ENCODE data around the gene PRCC.

PRCC gene, protein sequence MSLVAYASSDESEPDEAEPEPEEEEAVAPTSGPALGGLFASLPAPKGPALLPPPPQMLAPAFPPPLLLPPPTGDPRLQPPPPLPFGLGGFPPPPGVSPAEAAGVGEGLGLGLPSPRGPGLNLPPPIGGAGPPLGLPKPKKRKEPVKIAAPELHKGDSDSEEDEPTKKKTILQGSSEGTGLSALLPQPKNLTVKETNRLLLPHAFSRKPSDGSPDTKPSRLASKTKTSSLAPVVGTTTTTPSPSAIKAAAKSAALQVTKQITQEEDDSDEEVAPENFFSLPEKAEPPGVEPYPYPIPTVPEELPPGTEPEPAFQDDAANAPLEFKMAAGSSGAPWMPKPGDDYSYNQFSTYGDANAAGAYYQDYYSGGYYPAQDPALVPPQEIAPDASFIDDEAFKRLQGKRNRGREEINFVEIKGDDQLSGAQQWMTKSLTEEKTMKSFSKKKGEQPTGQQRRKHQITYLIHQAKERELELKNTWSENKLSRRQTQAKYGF

DNA sequence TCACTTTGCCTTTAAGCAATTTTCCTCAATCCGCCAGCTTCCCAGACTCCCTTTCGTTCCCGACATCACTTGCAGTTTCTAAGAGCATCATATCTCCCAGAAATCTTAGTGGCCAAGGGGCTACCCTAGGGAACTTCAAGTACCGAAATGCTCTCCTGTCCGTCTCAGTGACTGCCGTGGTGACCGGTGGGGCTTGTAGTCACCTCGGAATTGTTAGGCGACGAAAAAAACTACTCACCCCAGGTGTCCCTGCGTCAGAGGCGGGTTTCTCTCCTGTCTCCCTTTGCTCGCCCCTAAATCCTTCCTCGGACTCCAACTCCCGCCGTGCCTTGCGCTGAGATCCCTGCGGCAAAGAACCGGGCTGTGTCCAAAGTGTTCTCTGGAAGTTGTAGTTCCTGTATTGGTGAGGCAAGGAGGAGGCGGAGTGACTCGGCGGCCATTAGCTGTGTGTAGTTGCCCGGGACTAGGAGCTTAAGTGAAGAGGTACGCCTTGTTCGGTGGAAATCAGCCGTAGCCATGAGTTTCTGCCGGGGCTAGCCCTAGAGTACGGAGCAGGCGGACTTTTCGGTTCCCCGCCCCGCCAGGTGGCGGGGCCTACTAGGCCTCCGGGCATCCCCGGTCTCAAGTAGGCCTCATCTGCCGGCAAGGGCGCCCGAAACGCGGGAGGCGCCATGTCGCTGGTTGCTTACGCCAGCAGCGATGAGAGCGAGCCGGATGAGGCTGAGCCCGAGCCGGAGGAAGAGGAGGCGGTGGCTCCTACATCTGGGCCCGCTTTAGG lies at the start of gene PRCC:
Gene PRCC (plus strand): TSS at position 435 of the 778 bp plus-strand sequence. CDS start 237 bp downstream, at position 672.
- DNase-seq (ENCODE audit: low spot score) = peak; percentile 99

DNA sequence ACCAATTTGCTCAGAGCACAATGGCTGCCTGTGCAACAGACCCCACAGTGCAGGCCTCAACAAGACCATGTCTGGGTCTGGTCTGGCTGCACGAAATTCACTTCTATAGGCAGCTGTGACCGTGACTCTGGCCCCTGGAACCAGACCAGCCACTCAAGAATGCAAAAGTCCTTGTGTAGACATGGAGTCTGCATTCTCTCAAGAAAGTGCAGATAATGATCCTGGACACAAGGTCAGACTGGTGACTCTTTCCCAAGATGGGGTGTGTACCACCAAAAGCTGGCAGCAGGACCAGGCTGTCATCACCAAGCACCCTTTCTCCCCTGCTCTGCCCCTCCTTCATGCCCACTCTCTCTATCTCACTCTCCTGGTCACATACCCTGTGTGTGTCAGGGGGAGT lies 46.2 kb upstream of the PRCC start:
- DNase-seq (ENCODE audit: low spot score) = no peak

DNA sequence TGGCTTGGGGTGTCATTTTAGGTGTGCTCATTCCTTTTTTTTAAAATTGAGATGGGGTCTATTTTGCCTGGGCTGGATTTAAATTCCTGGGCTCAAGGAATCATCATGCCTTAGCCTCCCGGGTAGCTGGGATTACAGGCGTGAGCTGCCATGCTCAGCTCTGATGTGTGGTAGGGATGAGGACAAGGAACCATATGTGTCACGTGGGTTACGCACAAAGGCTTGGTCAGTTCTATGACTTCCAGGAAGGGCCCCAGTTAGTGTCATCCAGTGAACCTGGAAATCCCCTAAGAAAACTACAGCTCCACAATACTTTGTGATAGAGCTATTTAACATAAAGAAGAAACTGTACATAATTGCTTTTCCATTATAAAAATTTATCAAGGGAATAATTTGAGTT lies 45.8 kb upstream of the PRCC start:
- DNase-seq (ENCODE audit: low spot score) = no peak

DNA sequence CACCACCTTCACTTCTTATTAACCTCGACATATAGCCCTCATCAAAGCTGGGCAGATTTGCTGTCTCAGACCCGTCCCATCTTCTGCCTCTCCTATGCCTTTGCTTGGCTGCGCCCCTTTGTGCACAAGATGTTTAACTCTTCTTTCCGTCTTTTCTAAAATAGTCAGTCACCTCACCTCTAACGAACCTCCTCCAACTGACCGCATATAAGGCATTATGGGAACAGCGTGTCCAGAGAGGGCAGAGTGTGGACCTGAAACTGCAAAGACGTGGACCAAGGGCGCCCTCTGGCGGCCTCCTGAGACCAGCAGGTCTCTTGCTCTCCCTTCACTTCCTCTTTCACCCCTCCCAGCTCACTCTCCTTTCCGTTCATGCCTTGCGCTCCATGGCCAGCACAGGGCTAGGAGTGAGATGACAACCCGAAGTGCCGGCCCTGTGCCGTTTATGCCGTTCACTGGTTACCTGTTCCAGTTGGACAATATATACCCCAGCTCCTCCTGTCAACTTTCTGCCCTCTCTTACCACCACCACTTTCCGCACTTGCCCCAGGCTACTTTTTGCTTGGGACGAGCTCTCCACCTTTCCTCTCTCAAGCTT lies 41.6 kb upstream of the PRCC start:
- DNase-seq (ENCODE audit: low spot score) = peak; percentile 88

DNA sequence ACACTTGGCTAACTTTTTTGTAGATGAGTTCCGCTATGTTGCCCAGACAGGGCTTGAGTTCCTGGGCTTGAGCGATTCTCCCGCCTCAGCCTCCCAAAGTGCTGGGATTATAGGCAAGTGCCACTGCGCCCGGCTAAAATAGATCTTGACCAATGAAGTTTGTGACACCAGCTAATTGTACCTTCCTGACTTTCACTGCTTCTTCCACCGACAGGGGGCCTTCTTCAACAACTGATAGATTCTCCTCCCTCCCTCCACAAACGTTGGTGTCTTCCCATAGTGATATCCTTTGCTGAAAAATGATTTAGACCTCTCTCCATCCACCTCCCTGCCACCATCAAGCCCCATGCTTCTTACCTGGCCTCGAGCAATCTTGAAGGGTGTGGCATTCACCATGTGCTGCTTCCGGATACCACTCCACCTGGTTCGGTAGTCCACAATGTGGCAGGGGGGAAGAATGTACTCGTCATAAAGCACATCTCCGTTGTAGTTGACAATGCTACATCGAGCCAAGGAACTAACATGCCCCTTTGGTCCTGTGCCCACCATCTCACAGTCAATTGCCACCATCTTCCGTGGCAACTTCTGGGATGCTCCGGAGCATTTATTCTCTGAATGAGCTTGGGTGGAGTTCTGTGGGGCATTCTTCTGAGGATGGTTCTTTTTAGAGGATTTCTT lies 40.6 kb upstream of the PRCC start:
- DNase-seq (ENCODE audit: low spot score) = peak; percentile 79

DNA sequence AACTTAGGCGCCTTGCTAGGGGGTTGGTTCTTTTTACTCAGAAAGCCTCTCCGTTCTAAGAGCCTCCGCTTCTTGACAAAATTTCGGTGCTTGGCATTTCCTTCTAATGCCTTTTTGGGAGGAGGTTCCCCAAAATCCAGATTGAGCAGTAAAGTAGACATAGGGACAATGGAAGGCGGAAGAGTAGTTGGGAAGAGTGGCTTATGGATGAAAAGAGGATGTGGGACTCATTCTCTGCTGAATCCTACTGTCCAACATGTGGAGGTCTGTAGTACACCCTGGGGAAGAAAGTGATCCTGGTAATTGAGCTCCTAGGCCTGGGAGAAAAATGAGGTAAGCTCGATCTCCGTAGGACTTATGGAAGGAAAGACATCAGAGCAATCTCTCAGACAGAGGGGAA lies 39.8 kb upstream of the PRCC start:
- DNase-seq (ENCODE audit: low spot score) = no peak

DNA sequence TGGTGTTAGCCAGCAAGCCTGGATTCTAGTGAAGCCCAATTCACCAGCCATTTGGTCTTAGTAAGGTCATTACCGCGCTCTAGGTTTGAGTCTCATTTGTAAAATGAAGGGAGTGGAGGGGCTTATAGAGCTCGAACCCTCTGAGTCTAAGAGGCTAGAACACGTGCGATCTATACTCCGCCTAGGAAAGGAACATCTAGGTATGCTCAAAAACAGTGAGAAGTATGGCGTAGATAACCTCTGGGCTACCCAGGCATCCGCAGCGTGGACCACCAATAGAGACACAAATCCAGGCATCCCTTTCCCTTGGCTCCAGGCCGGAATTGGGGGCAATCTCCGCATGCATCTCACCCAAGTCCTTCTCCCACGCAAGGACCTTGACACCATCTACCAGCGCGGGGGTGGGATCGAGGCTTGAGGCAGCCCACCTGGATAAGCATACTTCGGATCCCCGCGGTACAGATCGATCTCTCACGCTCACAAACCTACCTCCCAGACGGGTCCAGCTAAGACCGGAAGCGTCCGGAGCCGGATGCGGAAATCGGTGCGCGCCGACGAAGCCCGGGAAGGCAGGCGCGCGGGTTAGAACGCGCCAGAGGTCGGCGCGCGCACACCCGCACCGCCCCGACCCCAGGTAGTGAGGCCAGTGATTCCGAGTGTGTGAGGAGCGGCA lies 39.3 kb upstream of the PRCC start, which contains the start of gene METTL25B:
Gene METTL25B (plus strand): TSS at position 544 of the 673 bp plus-strand sequence. CDS start 636 bp downstream, outside the sequence.
- DNase-seq (ENCODE audit: low spot score) = peak; percentile 77

DNA sequence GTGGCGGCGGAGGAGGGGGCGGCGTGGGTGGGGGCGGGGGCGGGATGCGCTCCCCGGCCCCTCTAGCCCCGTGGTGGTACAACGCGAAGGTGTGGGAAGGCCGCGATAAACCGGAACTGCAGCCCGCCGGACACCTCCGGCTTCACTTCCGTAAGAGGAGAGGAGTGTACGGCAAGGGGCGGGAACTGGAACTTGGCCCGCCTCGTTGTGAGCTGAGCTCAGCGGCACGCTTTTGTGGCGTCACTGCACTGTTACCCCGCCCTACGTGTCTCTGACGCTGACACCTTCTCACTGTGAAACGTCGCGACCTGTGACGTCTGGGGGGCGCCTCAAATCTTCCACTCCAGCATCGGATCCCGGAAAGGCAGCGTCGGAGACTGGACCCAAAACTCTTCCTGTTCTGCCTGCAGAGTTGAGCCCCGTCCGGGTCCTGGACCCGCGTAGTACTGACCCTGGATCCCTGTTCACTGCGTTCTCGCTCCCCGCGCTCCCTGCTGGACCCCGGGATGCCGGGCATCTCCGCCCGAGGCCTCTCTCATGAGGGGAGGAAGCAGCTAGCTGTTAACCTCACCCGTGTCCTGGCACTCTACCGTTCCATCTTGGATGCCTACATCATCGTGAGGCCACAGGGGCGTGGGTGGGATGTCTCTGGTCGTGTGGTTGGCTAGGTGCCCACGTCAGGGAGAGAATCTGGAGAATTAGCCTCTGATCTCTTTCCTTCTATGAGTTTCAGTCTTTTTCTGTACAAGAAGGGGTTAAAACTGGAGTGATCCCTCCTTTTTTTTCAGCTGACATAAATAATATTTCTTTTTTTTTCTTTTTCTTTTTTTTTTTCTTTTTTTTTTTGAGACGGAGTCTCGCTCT lies 38.5 kb upstream of the PRCC start, which contains the start of gene ISG20L2:
Gene ISG20L2 (minus strand): TSS at position 168 of the 864 bp plus-strand sequence. CDS start 1,114 bp downstream, outside the sequence.
- DNase-seq (ENCODE audit: low spot score) = peak; percentile 97

DNA sequence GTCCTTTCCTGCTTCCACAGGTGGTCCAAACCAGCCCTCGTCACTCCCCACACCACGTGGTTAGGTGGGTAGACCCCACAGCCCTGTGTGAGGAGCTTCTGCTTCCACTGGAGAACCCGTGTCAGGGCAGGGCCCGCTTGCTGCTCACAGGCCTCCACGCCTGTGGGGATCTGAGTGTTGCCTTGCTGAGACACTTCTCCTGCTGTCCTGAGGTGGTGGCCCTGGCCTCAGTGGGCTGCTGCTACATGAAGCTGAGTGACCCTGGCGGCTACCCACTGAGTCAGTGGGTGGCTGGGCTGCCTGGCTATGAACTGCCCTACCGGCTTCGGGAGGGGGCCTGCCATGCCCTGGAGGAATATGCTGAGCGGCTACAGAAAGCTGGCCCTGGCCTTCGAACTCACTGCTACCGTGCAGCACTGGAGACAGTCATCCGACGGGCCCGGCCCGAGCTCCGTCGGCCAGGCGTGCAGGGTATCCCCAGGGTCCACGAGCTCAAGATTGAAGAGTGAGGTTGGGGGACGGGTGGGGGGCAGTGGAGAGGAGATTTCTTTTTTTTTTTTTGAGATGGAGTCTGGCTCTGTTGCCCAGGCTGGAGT lies 33.2 kb upstream of the PRCC start:
- no peak for DNase-seq (ENCODE audit: low spot score)

DNA sequence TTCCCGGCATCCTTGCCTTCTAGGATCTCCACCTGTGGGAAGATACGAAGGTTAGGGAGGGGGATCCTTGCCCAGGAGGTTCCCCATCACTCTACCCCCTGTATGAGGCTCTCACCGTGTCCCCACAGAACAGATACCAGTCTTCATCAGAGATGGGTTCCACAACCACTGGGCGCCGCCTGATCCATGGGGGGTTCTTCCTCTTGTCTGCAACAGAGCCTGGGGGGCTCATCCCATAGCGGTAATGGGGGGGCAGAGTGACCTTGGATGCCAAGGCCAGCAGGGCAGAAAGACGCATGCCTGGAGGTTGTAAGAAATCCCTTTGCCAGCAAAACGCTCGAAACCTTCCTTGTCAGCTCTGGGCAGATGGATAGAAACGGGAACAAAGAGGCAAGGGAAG lies 28.9 kb upstream of the PRCC start:
- no peak for DNase-seq (ENCODE audit: low spot score)

DNA sequence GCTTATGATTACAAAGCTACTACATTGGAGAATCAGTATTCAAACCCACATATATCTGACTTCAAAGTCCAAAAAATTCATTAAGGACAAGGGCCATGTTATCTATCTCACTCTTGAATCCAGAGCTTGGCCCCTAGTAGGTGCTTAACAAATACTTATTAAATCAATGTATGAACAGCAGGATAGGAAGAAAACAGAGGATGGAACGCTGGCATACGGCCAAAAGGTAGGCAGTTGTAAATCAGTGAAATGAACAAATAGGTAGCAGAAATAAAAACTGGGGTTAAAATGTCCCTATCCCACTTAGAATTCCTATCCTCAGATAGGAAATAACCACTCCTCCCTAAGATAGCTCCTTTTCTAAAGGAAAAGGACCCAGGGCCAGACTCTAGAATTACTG lies 28.4 kb upstream of the PRCC start:
- no peak for DNase-seq (ENCODE audit: low spot score)

DNA sequence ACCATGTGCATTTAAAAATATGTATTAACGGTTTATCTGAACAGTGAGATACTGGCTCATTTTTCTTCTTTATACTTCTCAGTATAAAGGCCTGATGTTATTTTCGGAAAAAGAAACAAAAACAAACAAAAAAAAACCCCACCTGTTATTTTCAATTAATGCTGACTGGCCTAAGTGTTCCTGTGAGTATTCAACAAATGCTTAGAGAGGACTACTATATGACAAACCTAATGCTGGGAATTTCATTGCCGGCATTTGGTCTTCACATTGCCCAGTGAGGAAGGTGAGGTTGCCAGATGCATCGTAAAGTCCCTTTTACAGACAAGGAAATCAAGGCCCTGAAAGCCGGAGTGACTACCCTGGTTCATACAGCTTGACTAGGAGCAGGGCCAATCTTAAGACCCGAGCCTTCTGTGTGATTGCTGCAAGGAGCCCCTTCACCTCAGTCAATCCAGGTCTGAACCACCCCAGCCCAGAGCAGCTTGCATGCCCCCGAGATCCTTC lies 27.0 kb upstream of the PRCC start:
- DNase-seq (ENCODE audit: low spot score) = no peak

DNA sequence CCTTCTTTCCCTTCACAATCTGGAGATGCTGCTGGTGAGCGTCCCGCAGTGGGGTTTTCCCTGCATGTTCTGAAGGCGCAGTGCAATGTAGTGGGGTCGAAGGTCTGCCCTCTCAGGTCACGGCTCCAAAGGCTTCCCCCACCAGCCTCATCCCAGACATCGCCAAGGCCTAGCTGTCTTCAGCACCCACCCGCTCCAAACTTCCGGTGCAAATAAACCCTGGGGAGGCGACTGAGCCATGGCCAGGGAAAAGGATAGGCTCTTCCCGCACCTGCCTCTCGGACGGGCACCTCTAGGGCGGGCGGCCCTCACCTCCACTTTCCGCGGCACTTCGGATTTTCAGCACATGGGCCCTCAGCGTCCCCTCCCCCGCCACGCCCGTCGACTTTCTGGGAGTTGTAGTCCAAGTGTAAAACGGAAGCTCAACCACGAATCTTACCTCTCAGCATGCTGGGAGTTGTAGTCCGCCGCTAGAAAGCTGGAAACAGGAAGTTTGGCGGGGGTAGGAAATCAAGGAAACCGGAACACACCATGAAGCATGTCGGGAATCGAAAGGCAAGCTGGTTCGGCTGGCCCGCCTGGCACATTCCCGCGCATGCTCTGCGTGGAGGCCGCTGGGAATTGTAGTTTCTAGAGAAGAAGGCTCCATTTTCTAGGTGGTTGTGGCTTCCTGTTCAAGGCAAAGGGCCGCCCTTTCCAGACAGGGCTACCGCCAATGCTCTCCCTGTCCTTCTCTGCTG lies 26.4 kb upstream of the PRCC start, which contains the start of gene MRPL24:
Gene MRPL24 (minus strand): TSS at position 348 of the 740 bp plus-strand sequence. CDS start 2,384 bp downstream, outside the sequence.
- DNase-seq (ENCODE audit: low spot score) = peak; percentile 99

DNA sequence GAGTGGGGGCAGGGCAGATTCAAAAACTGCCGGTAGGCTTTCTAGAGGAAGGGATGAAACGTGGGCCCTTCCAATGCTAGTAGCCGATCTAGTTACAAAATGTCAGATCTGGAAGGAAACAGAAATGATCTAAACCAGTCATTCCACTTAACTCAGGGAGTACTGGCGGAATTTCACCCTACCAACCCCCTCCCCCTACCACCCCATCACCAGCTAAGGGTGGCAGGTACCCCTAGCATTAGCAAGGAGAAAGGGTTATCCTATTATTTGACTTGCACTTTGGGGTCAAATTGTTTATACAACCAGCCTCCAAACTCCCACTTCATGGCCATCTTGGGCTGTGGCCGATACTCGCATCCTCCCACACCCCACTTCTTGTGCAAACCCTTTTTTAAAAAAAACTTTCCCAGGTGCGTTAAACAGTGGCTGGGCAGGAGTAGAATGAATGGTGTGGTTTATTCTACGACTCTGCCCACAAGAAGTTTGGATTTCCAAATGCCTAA lies 25.8 kb upstream of the PRCC start:
- no peak for DNase-seq (ENCODE audit: low spot score)

DNA sequence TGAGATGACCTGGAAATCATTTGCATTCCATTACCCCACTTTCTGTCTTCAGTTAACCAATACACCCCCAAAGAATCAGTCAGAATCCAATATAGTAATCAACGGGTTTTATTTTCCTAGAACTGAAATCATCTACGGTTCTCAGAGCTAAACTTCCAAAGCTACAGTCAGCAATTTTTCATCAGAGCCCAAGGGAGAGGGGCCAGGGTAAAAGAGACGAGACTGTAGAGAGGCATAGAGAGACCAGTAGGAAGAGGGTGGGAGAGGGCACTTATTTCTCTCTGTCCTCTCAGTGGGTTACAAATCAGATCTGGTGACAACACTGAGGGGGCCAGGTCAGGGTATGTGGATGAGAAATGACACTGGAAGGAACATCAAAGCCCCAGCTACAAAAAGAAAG lies 25.3 kb upstream of the PRCC start:
- DNase-seq (ENCODE audit: low spot score) = no peak

DNA sequence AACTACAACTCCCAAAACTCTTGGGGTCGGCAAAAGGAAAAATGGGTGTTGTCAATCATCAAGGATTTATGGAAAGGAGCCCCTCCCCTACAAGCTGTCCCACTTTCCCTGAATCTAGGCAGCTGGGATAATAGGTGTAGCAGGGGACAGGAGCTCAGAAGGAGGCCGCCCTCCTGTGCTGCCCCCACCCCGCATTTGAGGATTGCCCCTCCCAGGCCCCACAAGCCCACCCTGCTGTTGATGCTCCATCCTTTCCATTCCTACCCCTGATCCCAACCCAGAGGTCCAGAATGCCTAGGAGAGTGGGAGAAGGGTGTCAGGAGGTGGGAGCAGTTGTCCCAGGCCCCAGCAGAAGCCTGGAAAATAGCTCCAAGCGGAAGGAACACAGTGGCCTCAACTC lies 24.5 kb upstream of the PRCC start:
- no peak for DNase-seq (ENCODE audit: low spot score)

DNA sequence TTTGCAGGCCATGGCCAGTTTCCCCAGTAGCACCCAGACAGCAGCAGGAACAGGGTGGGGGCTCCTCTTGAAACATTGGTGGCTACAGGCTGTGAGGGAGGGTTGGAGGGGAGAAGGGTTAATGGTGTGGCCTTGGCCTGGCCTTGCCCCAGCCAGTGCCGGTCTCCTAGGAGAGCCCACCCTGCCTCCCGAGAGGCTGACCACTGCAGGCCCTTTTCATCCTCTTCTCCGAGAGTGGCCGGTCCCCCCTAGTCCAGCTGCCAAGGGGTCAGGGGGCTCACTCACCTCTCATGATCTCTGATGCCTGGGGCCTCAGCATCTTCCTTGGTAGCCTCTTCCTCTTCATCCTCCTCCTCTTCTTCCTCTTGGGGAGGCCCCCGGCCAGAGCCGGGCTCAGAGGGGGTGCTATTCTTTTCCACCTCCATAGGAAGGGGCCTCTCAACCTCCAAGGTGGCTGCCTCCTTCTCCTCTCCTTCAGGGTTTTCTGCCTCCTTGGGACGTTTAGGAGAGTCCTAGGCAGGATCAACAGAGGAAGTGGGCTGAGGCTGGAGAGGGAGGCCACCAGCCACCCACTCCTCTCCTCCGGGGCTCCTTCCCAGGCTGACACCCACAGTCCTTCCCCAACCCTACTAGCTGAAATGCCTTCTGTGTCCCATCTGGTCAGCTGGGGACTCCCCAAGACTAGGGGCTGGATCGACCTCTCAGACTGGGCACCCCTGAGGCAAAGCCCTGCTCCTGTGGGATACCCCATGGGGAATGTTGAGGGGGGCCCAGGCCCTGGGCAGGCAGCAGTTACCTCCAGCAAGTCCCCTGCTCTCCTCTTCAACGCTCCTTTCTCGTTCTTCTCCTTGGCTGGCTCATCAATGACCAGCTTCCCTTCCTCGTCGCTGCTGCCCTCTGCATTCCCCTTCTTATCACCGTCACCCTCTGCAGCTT lies 23.7 kb upstream of the PRCC start:
- no peak for DNase-seq (ENCODE audit: low spot score)

Measured in hematopoietic multipotent progenitor cell treated with erythropoietin and hydrocortisone succinate and interleukin-3 and kit ligand, for 15 days (in vitro differentiated cells).